Hindlimb muscle (tissue), 1 donor: ENCODE measurements around the gene JAK3. TPM values are rescaled to one million over a fixed set of nuclear protein-coding genes. Genes with fewer than 3 reads are reported as not detected.

ENCODE experiments used
- DNase-seq: peaks from one replicate; pipeline ENCODE4 v3.0.0-alpha.2; 2013
- polyA plus RNA-seq: library from polyadenylated mRNA; unstranded; fragments of 120-200 nt; gene quantifications from one replicate; pipeline ENCODE4 v1.2.1, GENCODE V29; 2013; ENCODE audit not compliant: insufficient read length

The JAK3 gene
- polyA plus RNA-seq, 1 donor = 3.7 TPM

DNA sequence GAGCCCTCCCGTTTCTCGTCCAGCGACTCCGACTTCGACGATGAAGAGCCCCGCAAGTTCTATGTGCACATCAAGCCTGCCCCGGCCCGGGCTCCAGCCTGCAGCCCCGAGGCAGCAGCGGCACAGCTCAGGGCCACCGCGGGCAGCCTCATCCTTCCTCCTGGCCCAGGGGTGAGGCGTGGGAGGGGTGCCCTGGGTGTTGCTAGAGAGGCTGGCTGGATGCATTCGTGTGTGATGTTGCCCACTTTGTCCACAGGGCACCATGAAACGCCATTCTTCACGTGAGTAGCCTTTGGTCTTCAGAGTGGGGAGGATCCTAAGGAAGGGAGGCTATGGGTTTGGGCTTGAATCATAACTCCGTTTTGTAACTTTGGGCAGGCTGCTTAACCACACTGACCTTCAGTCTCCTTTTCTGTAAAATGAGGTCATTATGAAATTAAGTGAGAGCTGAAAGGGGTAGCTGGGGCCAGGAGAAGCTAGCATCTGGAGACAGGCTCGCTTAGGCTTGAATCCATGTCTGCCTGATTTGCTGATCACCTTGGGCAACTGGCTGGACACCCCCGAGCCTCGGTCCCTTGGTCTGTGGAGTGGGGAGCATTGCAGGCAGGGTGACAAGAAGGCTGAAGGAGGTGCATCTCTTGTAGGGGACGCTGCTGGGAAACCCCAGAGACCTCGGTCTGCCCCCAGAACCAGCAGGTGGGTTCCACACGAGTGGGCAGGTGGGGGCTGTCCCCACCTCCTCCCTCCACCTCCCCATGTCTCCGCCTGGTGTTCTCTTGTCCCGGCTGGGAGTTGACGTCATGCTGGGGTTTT is 71.6 kb downstream of the JAK3 start:
- DNase-seq = no peak

DNA sequence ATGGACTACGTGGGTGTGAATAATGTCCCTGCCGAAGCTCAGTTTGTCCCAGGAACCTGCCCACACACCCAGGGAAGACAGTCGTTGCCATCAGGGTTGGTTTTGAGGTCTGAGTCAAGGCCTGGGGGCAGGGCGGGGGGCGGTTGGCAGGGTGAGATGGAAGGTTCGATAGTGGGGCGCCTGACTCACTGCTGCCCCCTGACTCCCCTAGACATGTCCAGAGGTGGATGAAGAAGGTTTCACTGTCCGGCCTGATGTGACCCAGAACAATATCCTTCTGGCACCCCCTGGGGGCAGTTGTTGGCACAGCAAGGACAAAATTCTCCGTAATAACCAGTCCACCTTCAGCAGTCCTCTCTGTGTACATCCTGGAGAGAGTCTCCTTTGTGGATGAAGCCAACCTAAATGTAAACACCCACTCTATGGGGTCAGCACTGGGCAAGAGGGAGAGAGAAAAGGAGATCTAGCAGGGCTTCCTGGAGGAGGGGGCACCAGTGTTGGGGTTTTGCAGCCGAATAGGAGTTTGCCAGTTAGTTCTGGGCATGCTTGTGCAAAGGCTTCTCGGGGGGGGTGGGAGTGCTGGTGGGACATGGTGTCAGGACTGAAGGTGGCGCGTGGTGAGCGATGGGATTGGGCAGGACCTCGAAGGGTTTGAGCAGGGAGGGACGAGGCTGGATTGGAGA is 72.4 kb downstream of the JAK3 start:
- DNase-seq = no peak

Other genes with a start within 250 kb of the JAK3 start
- 0.10 TPM for gene UNC13A, start 159.6 kb downstream of the JAK3 start, polyA plus RNA-seq
- 43.6 TPM for gene MAP1S, start 128.5 kb downstream of the JAK3 start, polyA plus RNA-seq
- 1.2 TPM for gene FCHO1, start 96.5 kb downstream of the JAK3 start, polyA plus RNA-seq
- 0.14 TPM for gene B3GNT3, start 52.8 kb downstream of the JAK3 start, polyA plus RNA-seq
- gene INSL3, start 26.5 kb downstream of the JAK3 start, polyA plus RNA-seq = not detected
- 2,715 TPM for gene RPL18A, start 11.9 kb upstream of the JAK3 start, polyA plus RNA-seq
- gene SLC5A5, start 24.0 kb upstream of the JAK3 start, polyA plus RNA-seq = 0.05 TPM
- 72.0 TPM for gene CCDC124, start 85.0 kb upstream of the JAK3 start, polyA plus RNA-seq
- 0.63 TPM for gene KCNN1, start 119.1 kb upstream of the JAK3 start, polyA plus RNA-seq
- 4.5 TPM for gene ARRDC2, start 160.2 kb upstream of the JAK3 start, polyA plus RNA-seq
- gene IL12RB1, start 239.0 kb upstream of the JAK3 start, polyA plus RNA-seq = 0.75 TPM
- 17.3 TPM for gene MAST3, start 249.8 kb upstream of the JAK3 start, polyA plus RNA-seq